Esophagus muscularis mucosa (tissue), 3 donors: ENCODE data around the gene EXOSC7.

Experiments used
- POLR2AphosphoS5 ChIP-seq, 2 donors: sonication (generic); formaldehyde crosslinking; IDR thresholded peaks; one replicate each; pipeline ENCODE4 v1.6.1; 2017; ENCODE audit warnings: antibody characterized with exemption in 2 of 2
- TF ChIP-seq, protein P1 (sequence below), 3 experiments: fragments of 200-600 bp in 2 of 3; fragments of 450-650 bp in 1 of 3; sonication (generic) in 2 of 3; IDR thresholded peaks; one replicate each; pipeline ENCODE4 v1.5.1; 2017 to 2019; ENCODE audit warnings: antibody characterized with exemption in 3 of 3, mild to moderate bottlenecking in 2 of 3, moderate library complexity in 1 of 3

DNA sequence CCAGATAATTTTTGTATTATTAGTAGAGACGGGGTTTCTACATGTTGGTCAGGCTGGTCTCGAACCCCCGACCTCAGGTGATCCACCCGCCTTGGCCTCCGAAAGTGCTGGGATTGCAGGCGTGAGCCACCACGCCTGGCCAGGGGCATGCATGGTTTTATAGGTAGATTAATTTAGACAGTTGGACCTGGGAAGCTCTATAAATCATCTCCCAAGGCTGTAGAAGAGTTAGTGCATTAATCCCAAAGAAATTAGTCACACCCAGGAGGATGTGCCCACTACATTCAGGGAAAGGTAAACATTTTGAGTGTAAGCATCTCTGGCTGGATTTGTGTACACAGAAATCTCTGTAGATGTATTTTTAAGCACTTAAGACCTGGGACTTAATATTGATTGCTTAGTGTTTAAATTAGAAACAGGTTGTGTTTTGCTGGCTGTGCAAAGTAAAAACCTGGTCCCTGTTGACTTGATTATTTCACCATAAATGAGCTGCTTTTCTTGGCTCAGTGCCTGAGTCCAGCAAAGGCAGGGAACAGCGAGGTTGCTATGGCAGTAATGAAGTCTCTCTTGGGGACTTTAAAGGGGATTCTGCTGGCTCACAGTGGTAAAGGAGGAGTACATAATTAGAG, 19.2 kb downstream of the EXOSC7 start:
- TF ChIP-seq, protein P1, sequence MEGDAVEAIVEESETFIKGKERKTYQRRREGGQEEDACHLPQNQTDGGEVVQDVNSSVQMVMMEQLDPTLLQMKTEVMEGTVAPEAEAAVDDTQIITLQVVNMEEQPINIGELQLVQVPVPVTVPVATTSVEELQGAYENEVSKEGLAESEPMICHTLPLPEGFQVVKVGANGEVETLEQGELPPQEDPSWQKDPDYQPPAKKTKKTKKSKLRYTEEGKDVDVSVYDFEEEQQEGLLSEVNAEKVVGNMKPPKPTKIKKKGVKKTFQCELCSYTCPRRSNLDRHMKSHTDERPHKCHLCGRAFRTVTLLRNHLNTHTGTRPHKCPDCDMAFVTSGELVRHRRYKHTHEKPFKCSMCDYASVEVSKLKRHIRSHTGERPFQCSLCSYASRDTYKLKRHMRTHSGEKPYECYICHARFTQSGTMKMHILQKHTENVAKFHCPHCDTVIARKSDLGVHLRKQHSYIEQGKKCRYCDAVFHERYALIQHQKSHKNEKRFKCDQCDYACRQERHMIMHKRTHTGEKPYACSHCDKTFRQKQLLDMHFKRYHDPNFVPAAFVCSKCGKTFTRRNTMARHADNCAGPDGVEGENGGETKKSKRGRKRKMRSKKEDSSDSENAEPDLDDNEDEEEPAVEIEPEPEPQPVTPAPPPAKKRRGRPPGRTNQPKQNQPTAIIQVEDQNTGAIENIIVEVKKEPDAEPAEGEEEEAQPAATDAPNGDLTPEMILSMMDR (IDR thresholded peaks at IDR 0.05): no peak
- no peak for TF ChIP-seq POLR2AphosphoS5 (IDR thresholded peaks at IDR 0.05)
